Inferior parietal cortex (tissue), 1 donor: Measurements from ENCODE around the gene PTTG1IP.

Source experiments
- DNase-seq: peaks from one replicate; pipeline ENCODE4 v3.0.0-alpha.2; 2016; ENCODE audit errors: extremely low spot score

Gene PTTG1IP

DNA sequence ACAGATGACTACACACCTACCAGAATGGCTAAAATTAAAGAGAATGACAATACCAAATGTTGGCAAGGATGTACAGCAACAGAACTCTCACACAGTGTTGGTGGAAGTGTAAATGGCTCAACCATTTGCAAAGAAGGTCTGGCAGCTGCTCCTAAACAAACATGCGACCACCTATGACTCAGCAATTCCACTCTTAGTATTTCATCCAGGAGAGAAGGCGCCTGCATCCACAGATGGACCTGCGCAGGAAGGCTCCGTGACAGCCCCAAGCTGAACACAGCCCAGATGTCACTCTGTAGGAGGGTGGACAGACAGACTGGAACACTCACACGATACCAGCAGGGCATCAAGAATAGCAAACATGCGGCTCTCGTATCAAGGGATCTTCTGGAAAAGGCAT lies 6.7 kb downstream of the PTTG1IP start:
- peak; percentile 50 for DNase-seq

DNA sequence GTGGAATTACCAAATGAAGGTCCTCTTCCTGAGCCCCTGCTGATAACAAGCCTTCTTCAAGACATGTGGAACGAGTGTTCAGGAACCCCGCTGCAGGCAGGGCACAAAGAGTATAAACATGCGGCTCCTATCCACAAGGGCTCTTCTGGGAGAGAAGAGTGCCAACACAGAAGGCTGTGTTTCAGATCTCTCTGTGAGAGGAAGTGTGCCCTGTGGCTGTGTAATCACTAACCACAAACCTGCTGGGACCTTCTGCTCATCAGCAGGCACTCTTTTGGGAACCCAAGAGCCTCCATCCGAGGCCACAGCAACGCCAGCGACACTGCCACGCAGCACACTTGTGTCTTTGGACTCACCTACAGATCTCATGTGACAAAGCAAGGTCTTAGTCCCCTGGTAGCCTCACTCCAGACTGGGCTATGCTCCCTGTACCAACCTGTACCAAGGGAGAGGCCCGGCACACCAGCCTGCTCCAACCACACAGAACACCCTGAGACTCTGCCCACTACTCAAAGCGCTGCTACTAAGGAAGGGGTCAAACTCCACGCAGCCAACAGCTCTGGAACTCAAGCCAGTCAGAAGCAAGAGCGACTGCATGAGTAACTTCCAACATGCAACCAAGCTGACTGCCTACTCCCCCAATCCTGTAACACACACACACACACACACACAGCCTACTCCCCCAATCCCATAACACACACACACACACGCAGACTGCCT lies 7.8 kb downstream of the PTTG1IP start:
- DNase-seq = no peak

DNA sequence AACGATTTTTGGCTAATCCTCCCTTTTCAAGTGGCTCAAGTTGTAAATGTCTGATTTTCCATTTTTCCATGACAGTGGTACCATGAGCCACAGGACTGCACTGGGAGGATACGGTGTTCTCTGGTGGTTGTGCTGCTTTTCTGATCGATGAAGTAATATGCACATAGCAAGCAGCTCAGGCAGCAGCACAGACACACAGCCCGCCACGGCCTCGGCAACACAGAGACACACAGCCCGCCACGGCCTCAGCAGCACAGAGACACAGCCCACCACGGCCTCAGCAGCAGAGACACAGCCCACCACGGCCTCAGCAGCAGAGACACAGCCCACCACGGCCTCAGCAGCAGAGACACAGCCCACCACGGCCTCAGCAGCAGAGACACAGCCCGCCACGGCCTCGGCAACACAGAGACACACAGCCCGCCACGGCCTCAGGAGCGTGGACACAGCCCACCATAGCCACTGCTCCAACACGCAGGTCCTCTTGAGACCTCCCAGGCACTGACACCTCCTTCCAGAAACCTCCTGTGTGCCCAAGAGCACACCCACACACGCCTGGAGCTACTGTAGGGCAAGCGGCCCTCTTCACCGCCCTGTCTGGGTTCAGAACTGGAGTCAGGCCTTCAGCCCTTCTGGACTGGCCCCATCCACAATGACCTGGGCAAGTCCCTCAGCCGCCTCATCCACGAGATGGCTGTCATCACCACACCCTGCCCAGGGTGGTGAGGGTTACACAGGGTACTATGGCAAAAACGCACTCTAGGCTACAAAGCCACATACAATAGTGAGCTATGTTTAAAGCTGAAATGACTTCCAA lies 10.4 kb downstream of the PTTG1IP start:
- DNase-seq = no peak

DNA sequence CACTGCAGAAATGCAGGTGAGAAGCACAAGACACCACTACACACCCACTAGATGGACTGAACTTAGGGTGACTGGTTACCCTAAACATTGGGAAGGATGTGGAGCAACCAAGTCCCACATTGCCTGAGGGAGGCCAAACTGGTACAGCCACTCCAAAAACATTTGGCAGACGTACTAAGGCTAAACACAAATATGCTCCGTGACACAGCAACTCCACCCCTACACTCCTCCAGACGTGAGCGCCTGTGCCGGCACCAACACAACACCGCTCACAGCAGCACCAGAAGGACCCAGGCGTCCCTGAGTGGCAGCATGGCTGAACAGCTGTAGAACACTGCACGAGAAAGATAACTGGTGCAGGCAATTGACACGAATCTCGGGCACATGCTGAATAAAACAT lies 14.7 kb downstream of the PTTG1IP start:
- DNase-seq = no peak

DNA sequence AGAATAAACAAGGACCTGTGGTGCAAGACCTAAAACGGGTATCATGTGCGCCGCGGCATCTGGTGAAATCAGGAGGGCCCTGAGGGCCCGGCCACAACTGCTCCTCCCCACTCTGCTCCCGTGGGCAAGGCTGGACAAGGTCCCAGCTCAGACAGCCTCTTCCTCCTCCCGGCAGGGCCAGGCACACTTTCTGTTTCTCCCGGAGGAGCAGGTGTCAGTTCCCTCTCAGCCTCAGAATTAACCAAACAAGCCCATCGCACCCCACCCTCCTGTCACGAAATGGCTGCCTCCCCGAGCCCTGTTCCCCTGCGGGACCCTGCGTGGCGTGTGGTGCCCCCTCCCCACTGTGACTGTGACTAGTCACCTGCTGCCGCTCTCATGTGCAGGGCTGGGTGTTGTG lies 15.2 kb downstream of the PTTG1IP start:
- DNase-seq = no peak

DNA sequence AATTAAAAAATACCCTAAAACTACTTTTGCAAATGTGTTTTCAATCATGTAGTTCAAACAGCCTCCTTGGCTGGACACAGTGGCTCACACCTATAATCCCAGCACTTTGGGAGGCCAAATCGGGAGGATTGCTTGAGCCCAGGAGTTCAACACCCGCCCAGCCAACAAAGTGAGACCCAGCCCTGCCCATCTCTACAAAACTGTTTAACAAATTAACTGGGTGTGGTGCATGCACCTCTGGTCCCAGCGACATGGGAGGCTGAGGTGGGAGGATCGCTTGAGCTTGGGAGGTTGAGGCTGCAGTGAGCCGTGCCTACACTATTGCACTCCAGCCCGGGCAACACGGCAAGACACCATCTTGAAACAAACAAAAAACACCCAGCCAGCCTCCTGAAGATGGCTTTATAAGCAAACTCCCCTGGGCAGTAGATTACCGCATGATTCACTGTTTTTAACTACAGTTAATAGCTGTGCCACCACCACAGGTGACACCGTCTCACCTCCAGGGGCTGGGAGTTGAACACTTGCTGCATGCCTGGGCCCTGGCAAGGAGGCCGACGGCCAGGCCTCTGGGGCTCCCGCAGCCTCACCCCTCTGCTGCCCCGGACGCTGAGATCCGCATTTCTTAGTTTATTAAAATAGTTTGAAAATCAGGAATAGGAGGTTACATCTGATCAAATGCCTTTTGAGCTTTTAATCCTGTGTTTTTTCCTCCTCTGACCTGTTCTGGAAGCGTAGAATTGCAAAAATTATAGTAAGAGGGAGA lies 16.2 kb downstream of the PTTG1IP start:
- no peak for DNase-seq

DNA sequence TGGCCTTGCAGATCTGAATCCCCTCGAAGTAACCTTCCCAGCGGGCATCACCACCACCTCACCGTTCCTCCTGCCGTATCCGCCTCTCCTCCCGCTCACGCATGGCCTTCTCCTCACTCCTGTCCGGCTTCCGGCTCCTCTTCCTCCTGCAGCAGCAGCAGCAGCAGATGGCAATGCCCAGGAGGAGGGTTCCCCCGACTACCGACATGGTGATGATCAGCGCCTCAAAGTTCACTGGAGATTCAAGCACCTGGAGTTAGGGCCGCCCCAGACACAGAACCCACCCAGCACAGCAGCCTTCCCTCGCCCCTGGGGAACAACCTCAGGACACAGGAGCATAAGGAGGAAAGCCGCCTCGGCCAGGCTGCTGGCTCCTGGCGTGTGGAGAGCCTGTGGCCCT lies 17.4 kb downstream of the PTTG1IP start:
- no peak for DNase-seq

DNA sequence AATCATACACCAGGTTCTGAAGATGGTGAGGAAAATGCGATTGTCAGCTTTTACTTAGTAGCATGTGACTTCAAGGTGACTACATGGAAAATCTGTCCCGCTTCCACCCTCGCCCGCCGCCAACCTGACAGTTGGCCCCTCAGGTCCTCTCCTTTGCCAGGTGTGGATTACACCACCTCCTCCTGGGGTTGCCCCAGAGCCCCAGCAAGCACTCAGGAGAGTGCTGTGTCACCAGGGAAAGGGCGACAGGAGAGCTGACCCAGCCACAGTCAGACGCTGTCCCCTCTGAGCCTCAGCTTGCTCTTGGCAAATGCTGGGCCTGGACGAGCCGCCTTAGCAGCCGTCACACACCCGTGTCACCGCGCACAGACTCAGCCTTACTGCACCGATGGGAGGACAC lies 17.9 kb downstream of the PTTG1IP start:
- DNase-seq = no peak

DNA sequence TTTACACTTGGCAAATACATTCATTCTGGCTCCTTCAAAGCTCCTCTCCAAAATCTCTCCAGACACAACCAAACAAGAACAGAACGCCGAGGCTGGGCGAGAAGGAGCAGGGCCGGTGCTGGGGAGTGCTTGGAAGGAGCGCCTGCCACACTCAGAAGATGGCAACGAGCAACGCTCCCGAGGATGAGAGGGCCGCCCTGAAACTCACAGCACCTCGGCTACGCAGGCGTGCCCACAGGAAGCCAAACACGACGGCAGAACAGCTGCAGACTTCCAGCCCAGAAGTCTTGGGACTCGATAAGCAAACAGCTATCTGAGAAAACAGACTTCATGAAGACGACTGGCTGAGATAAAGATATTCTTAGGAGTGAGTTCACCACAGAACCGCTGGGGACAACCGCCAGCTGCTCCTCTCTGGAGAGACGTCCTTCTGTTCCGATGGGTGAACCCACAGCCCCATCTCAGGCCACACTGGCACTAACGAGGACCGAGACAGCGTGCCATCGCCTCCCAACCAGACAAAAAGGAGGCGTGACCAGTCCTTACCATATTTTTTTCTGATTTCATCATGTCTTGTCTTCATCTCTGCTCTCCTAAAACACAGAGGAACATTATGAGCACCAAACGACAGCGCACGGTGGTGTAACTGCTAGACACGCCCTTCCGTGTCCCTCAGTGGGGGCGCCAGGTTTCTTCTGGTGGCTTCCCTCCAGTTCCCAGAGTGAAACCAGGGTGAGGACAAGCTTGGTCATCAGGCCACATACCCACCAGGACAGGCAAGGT lies 18.6 kb downstream of the PTTG1IP start:
- DNase-seq = no peak

DNA sequence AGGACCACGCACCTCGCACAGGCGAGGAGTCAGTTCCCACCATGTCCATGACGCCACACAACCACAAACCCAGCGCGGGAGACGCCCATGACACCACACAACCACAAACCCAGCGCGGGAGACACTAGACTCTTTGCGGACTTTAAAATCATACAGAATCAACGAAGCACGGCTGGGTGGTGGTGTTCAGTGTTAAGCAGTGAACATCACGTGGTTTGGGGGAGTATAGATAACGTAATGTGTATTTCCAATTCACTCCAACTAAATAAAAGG lies 19.2 kb downstream of the PTTG1IP start:
- no peak for DNase-seq

DNA sequence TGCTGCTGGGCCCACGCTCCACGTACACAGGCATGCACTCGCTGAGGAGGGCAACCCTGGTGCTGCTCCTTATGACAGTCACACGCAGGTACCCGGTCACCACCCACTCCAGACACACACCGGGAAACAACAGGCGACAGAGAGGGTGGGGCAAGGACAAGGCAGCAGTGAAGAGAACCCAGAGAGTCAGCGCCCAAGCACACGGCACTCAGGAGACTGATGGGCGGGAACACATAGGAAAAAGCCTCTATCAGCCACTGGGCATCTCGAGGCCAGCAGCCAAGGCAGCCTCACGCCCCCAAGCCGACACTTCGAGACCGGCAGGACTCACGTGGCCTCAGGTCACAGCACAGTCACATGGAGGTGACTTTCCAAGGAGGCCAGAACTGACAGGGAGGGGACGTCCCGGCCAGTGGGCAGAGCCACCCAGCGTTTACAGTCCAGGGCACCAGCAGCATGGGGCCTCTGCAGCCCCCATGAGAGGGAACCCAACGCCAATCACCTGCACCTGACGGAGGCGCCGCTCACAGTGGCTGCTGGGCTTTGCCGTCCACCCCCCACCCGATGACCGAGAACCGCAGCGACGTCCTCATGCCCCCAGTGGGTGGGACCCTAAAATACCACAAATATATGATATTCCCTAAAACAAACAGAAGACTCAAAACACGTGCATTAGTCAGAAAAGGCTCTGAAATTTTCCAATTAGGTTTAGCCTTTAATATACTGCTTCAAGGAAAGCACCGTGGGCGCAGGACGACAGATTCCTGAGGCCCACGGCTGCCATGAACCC lies 19.7 kb downstream of the PTTG1IP start:
- DNase-seq = no peak

DNA sequence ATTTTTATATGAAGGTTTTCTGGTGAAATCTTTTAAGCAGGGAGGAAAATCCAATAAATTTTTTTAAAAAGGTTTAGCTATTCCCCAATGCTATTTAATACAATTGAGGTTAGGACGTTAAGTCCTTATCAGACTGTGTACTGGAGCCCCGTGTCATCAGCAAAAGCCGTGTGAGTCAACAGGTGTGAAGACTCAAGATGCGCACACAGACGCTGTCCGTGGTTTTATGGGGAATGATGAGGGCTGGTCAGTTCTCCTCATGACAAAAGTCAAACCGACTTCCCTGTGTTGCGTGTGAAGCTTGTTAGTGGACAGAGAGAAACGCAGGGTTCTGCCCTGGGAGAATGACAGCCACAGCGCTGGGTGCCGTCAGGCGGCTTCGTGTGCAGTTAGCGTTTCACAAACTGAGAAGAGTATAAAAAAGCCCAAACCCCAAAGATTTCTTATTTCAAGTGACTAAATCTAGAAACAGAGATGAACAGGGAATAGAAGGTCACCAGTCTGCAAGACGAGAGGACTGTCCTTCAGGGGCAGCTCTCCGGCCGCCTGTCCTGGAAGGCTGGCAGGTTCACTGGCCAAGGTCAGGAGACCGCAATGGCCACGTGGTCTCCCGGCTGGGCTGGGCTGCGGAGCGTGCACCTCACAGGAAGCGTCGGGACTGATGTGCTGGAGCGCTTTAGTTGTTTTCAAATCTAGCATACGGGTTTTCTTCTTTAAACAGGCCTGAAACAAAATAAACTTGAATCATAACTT lies 22.4 kb downstream of the PTTG1IP start:
- no peak for DNase-seq

DNA sequence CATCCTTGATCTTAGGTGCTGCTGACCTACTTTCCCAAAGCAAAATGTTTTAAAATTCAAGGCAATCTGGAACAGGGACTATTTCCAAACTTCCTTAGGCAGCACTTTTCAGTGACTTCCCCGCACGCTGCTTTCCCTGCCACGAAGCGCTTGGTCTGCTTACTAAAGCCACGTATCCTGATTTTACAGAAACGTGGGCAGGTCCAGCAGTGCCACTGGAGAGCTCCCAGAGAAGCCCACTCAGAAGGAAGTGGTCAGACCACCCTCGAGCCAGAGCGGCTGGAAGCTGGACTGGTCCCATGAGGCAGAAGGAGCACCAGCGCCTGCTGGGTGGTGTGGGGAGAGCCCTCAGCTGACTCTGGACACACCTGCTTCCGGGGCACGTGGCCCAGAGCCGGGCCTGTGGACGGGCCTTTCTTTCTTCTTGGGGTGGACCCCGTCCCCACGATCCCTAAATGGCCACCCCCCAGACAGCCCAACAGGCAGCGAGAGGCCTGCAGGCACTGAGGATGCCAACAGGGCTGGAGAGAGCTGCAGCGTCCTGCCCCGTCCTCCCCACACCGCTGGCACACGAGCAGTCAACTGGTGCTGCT lies 23.2 kb downstream of the PTTG1IP start:
- no peak for DNase-seq

DNA sequence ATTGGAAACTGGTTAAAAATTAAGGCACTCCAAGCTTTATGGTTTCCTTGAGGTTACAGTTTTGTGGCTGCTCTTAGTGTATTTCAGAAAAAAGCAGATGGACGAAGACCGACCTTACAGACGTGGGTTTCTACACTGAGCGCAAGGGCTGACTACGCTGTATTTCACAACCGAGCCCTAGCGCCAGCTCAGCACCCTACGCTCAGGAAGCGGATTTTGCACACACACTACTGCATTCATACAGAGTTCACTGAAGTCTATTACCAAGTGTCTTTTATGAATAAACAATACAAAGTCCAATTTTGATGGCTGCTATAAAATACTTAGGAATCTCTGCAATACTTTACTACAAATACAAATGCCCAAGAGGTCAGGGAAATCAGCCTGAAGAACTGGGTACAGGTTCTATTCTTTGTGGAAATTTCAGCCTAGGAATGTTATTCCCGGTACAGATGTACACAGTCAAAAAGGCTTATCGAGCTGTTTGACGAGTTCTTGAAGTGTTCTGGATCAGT lies 23.8 kb downstream of the PTTG1IP start:
- DNase-seq = no peak

DNA sequence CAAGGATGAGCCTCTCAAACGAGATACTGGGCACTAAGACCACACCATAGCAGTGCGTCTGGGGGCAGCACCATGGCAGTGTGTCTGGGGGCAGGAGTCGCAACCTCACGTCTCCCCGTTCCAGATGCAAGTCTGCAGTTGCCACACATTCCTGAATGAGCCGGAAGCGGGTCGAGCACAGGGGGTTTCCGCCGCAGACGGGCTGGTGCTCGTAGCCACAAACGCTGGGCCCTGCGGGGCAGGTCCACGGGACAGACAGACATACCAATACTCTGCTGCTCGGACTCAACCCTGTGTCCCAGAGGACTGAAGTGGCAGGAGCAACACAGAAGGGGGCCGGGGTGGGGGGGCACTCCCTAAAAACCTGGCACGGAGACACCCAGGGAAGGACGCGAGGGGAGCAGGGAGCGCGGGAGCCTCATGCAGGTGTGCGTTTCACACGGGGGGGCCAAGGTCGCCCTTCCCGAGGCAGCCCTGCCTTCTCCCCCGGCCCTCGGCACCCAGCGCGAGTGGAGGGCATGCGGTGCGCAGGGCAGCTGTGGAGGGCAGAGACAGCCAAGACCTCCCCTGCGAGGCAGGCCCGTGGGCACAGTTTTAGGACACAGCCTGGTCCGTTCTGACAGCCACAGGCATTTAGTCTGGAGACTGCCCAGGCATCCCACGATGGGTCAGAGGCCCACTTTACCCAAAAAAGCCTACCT lies 24.5 kb downstream of the PTTG1IP start:
- DNase-seq = no peak

DNA sequence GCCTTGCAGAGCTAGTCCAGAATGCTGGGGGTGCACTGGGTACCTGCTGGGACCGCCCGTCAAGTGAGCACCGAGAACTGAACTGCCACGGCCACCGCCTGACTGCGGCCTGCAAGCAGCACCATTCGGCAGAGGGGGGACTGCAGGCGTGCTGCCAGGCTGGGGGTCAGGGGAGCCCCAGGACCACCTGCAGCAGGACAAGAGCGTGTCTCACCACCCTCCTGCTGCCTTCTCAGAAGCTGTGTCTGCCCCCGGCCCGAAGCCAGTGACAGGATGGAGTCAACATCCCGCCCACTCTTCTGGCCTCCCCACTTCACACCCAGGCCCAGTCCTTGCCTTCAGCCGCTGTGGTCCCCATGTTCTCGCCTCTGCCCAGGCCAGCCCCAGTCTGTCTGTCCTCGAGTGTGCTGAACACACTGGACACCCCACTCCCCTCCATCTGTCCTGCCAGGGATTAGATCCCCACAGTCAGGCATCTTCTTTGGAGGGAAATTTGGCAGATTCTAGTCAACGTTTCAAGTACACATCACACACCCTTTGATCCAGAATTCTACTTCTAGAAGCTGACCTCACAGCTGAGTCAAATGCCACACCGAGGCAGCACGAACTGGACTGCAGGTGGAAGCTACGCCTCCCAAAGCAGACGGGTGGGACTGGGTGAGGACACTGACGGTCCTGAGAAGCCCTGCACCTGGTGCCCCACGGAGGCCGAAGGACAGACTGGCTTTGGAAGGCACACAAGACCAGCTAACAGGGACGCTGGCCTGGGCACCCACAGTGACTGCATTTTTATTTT lies 26.0 kb downstream of the PTTG1IP start:
- DNase-seq = no peak

DNA sequence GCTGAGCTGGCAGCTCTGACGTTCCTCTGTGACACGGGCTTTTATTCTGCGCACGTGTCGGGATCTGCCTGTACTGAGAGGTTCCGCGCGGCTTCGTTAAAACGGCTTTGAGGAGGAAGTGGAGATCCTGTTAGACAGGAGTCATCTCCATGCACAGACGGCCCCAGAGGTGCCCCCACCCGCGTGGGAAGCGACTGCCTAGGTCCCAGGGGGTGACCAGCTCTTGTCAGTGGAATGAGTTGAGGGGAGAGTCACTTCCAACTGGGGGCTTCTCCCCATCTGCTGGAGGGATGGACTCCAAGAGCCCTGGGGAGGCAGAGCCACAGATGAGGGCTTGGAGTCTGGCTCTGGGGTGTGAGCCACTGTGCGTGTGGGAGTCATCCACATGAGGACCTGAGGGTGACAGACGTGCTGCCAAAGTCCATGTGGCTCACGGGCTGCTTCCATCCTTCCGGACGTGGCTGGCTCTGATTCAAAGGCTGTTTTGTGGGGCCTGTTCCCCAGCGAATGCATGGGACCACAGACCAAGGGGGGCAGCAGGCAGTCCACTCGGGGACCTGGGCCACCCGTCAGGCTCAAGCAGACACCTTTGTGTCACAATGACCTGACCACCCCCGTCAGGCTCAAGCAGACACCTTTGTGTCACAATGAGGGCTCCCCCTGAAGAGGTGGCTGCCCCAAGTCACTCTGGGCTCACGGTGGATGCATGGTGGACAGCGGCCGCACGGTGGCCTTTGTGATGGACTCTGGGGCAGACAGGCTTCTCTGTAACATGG lies 26.8 kb downstream of the PTTG1IP start:
- DNase-seq = peak; percentile 28

DNA sequence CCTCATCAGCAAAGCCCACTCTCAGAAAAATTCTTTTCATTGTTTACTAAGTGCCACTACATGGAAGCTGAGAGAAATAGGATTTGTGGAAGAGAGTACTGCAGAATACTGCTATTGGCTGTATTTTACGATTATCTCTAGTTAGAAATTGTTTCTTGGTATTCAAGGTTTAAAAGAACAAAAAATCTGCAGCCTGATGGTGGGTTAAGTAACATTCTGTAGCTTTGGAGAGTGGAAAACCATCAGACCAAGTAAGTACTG lies 27.3 kb downstream of the PTTG1IP start:
- DNase-seq = no peak
